Lower lobe of right lung (tissue), 2 donors: Measurements from ENCODE around the gene KIAA1217. TPM values are rescaled to one million over a fixed set of nuclear protein-coding genes. Genes with fewer than 3 reads are reported as not detected.

Experiments
- ATAC-seq, 2 donors: fragments of 200-7000 bp; cut with Tn5 transposase; one replicate each; pipeline ENCODE4 v1.9.1; 2020 to 2022; ENCODE audit warnings: mild to moderate bottlenecking in 2 of 2, moderate library complexity in 2 of 2
- DNase-seq: peaks from one replicate; pipeline ENCODE4 v3.0.0-alpha.2; 2020
- H3K27ac ChIP-seq: fragments of 200-600 bp; one replicate; pipeline ENCODE4 v1.8.0; 2022
- H3K27me3 ChIP-seq: fragments of 200-600 bp; one replicate; pipeline ENCODE4 v1.8.0; 2022; ENCODE audit warnings: low read depth
- H3K36me3 ChIP-seq: fragments of 200-600 bp; one replicate; pipeline ENCODE4 v1.8.0; 2022; ENCODE audit warnings: mild to moderate bottlenecking
- H3K4me1 ChIP-seq: fragments of 200-600 bp; one replicate; pipeline ENCODE4 v1.8.0; 2022
- H3K4me3 ChIP-seq: fragments of 200-600 bp; one replicate; pipeline ENCODE4 v1.8.0; 2022; ENCODE audit warnings: mild to moderate bottlenecking
- H3K9me3 ChIP-seq: fragments of 200-600 bp; one replicate; pipeline ENCODE4 v1.8.0; 2022
- intact Hi-C: fragments of 100-400 bp; cut with DNase I; formaldehyde crosslinking; loops from one replicate; pipeline ENCODE4 v1.11.0; 2022
- total RNA-seq: library from RNA; stranded (reverse); fragmentation: NEBNext Ultra II Directional; extraction: Animal tissue kit (Norgen Biotek cat#: 25700); gene quantifications from one replicate; pipeline ENCODE4 v1.2.1, GENCODE V29; 2021
- TF ChIP-seq, protein P1 (sequence below): fragments of 200-600 bp; IDR thresholded peaks from one replicate; pipeline ENCODE4 v1.8.0; 2022; ENCODE audit warnings: antibody characterized with exemption, mild to moderate bottlenecking
- donor health status: DM: no; HTN: yes; CAD: no; lungs with severe emphysema.

Gene KIAA1217
- total RNA-seq, 1 donor from 2014 or later, result 37.2 TPM

DNA sequence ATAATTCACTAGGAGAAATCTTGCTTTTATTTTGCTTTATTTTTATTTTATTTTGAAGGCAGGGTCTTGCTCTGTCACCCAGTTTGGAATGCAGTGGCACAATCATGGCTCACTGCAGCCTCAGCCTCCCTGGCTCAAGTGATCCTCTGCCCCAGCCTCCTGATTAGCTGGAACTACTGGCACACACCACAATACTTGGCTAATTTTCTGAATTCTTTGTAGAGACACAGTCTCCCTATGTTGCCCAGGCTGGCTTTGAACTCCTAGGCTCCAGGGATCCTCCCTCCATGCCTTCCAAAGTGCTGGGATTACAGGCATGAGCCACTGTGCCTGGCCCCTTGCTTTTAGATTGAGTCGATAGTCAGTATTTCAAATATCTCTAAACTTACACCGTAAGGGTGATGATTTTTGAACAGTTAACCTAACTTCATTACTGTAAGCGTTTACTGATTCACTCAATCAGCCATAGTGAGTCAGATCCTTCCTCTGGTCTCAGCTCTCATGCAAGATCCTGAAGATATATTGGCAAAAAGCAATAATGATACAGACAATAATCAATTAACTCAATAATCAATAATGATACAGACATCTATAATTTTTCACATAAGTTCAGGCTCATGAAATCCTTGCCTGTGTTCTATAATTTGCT, 239.5 kb downstream of the KIAA1217 start:
- Histone ChIP-seq H3K4me1 (peaks cover 20% of the 10 kb centered on the region), H3K4me3 (no peak overlapping the region), H3K27me3 (no peaks in the 10 kb centered on the region), H3K36me3 (no peaks in the 10 kb centered on the region), H3K9me3 (no peaks in the 10 kb centered on the region), H3K27ac (no peak overlapping the region)
- TF ChIP-seq, protein P1, sequence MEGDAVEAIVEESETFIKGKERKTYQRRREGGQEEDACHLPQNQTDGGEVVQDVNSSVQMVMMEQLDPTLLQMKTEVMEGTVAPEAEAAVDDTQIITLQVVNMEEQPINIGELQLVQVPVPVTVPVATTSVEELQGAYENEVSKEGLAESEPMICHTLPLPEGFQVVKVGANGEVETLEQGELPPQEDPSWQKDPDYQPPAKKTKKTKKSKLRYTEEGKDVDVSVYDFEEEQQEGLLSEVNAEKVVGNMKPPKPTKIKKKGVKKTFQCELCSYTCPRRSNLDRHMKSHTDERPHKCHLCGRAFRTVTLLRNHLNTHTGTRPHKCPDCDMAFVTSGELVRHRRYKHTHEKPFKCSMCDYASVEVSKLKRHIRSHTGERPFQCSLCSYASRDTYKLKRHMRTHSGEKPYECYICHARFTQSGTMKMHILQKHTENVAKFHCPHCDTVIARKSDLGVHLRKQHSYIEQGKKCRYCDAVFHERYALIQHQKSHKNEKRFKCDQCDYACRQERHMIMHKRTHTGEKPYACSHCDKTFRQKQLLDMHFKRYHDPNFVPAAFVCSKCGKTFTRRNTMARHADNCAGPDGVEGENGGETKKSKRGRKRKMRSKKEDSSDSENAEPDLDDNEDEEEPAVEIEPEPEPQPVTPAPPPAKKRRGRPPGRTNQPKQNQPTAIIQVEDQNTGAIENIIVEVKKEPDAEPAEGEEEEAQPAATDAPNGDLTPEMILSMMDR, result no peak
- ATAC-seq (no peak), DNase-seq (no peak)
- intact Hi-C loops, result no loop called here

DNA sequence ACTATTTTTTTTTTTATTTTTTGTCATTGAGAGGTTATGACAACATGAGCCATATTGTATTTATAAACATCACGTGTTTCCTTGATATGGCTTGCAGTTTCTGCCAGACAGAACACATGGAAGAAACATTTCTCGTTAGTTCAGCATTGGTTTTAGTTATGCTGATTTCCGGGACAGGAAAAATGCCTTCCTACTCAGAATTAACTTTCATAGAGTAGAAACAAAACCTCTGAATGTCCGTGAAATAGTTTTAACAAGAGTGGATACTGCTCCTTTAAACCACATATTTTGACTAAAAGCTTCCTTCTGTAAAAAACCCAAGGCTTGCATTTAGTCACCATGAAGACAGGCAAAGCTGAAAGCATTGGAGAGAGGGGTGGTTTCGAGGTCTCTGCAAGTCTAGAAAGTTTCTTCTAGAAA, 240.4 kb downstream of the KIAA1217 start:
- TF ChIP-seq, protein P1, result no peak
- no peaks in the 10 kb centered on the region for H3K27me3 ChIP-seq
- intact Hi-C loops, result no loop called here
- H3K9me3 ChIP-seq, result no peaks in the 10 kb centered on the region
- H3K4me3 ChIP-seq, result no peak overlapping the region
- H3K36me3 ChIP-seq, result no peaks in the 10 kb centered on the region
- ATAC-seq (no peak), DNase-seq (no peak)
- H3K4me1 ChIP-seq, result peaks cover 20% of the 10 kb centered on the region
- H3K27ac ChIP-seq, result no peak overlapping the region

DNA sequence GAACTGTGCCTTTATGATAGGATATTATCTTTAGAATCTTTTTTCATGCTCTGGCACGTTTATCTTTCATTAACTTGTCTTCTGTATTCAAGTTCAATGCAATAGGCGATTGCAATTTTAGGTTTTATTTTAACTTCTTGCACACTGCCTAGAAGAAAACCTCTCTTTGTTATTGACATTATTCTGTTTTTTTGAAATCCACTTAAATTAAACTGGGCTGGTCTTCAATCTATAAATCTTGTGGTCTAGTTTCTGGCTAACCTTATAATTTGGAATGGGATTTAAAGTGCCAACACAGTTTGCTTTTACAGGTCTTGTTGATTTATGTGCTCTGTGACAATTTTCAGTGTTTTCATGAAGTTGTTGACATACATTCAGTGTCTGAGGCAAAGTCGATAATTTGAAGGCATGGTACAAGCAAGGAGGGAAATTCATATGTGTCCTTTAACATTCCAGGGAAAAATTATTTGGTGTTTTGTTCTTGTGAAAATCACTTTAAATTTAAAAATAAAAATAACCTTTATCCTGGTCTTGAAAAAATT, 240.9 kb downstream of the KIAA1217 start:
- TF ChIP-seq, protein P1, result no peak
- Histone ChIP-seq H3K4me3 (no peak overlapping the region), H3K27ac (no peak overlapping the region), H3K4me1 (peaks cover 20% of the 10 kb centered on the region), H3K27me3 (no peaks in the 10 kb centered on the region), H3K36me3 (no peaks in the 10 kb centered on the region), H3K9me3 (no peaks in the 10 kb centered on the region)
- no peak for DNase-seq
- intact Hi-C loops, result no loop called here
- ATAC-seq, result no peak

DNA sequence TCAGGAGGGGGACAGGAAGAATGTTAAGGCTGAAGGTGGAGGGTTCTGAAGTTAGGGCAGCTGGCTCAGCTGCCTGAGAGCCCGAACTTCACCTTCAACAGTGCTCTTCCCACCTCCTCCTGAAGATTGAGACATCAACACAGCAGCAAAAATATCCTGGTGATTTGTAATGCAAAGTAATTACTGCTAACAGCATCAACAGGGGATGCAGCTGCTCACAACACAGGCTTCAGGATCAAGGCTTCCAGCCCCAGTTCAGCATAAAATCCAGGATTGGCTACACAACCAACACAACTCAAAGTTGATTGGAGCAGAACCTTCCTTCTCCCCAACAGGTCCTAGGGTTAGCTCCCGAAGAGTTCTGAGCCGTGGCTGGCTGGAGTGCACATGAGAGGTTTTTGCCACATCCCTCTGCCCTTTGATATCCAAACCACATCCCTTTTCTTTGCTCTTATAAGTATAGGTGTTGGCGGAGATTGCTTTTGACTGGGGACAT, 242.4 kb downstream of the KIAA1217 start:
- Histone ChIP-seq H3K4me3 (no peak overlapping the region), H3K9me3 (no peaks in the 10 kb centered on the region), H3K27ac (no peak overlapping the region), H3K36me3 (no peaks in the 10 kb centered on the region), H3K27me3 (no peaks in the 10 kb centered on the region), H3K4me1 (peaks cover 20% of the 10 kb centered on the region)
- ATAC-seq (no peak), DNase-seq (no peak)
- intact Hi-C loops, result no loop called here
- TF ChIP-seq, protein P1, result no peak

DNA sequence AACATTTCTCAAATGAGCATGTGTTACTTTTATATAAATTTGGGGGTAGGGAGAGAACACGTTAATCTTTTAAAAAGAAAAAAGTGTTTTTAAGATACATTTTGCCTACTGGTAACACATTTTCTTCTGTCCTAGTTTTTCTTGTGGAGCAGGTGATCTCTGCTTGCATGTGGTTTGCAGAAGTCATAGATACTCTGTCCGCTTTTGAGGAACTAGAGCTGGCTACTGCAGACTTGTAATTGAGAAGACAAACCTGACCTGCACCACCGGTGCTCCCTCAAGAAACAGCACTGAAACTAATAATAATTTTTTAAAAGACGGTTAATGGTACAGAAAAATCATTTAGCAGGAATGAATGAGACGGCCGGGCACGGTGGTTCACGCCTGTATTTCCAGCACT, 243.1 kb downstream of the KIAA1217 start:
- DNase-seq (no peak), ATAC-seq (no peak)
- Histone ChIP-seq H3K36me3 (no peaks in the 10 kb centered on the region), H3K27ac (no peak overlapping the region), H3K27me3 (no peaks in the 10 kb centered on the region), H3K4me3 (no peak overlapping the region), H3K9me3 (no peaks in the 10 kb centered on the region), H3K4me1 (peaks cover 23% of the 10 kb centered on the region)
- TF ChIP-seq, protein P1, result no peak
- intact Hi-C loops, result no loop called here
